Fibroblast of the aortic adventitia (primary cell): ENCODE measurements around the gene SPDYE2B. TPM values are rescaled to one million over a fixed set of nuclear protein-coding genes. Genes with fewer than 3 reads are reported as not detected.
"Not testable (repeated sequence)": the region's sequence is repeated elsewhere in the genome, so short reads cannot be mapped to it uniquely, and the experiment has no call there.

ENCODE experiments used
- DNase-seq: peaks from one replicate; pipeline ENCODE4 v3.0.0-alpha.2; 2010; ENCODE audit warnings: low read depth
- H3K4me3 ChIP-seq: 2 replicates; pipeline ENCODE4 v1.5.1; 2011; ENCODE audit warnings: low read depth, mild to moderate bottlenecking, control low read depth, low read length, moderate library complexity
- total RNA-seq: library from RNA; depleted of rRNA; stranded (reverse); fragments of >200 nt; gene quantifications from 2 replicates; pipeline ENCODE4 v1.2.3, GENCODE V29; 2012; ENCODE audit warnings: low replicate concordance

SPDYE2B gene
- total RNA-seq, 1 donor: not detected

GRCh38 chr7:102635354-102635753 is 14.8 kb upstream of the SPDYE2B start:
- not testable (repeated sequence) for DNase-seq, H3K4me3 ChIP-seq

GRCh38 chr7:102636956-102637355 is 13.2 kb upstream of the SPDYE2B start:
- DNase-seq, H3K4me3 ChIP-seq: not testable (repeated sequence)

GRCh38 chr7:102638848-102639247 is 11.3 kb upstream of the SPDYE2B start:
- H3K4me3 ChIP-seq, DNase-seq: not testable (repeated sequence)

GRCh38 chr7:102642691-102643090 is 7.4 kb upstream of the SPDYE2B start, which contains the start of gene UPK3BL1:
TSS of gene UPK3BL1 (minus strand) at chr7:102642791. CDS start at chr7:102642741, 50 bp downstream.
- not testable (repeated sequence) for DNase-seq

GRCh38 chr7:102643404-102643803 is 6.7 kb upstream of the SPDYE2B start:
- H3K4me3 ChIP-seq, DNase-seq: not testable (repeated sequence)

More at GRCh38 chr7:102642691-102643090, 7.4 kb upstream of the SPDYE2B start, which contains the start of gene UPK3BL1:
- H3K4me3 ChIP-seq: not testable (repeated sequence)

GRCh38 chr7:102647813-102648212 is 2.3 kb upstream of the SPDYE2B start:
- not testable (repeated sequence) for H3K4me3 ChIP-seq, DNase-seq

- H3K4me3 ChIP-seq, DNase-seq: not testable (repeated sequence)
Measured at GRCh38 chr7:102664765-102665164, 14.6 kb downstream of the SPDYE2B start.

GRCh38 chr7:102666850-102667249 is 16.7 kb downstream of the SPDYE2B start:
- H3K4me3 ChIP-seq, DNase-seq: not testable (repeated sequence)

GRCh38 chr7:102667523-102667922 is 17.4 kb downstream of the SPDYE2B start:
- not testable (repeated sequence) for H3K4me3 ChIP-seq, DNase-seq

- peak within 1 kb of the TSS; percentile 57 for H3K4me3 ChIP-seq
- DNase-seq: peak; percentile 71
Measured at GRCh38 chr7:102671166-102671955, 21.2 kb downstream of the SPDYE2B start, which contains the start of gene POLR2J2. TSS of gene POLR2J2 (minus strand) at chr7:102671663. CDS start at chr7:102671601, 62 bp downstream.

GRCh38 chr7:102671956-102672307 is 21.8 kb downstream of the SPDYE2B start:
- not testable (repeated sequence) for H3K4me3 ChIP-seq, DNase-seq

- not testable (repeated sequence) for DNase-seq, H3K4me3 ChIP-seq
Measured at GRCh38 chr7:102673447-102674067, 23.4 kb downstream of the SPDYE2B start.

GRCh38 chr7:102675545-102675944 is 25.4 kb downstream of the SPDYE2B start:
- DNase-seq, H3K4me3 ChIP-seq: not testable (repeated sequence)

GRCh38 chr7:102680780-102681179 is 30.7 kb downstream of the SPDYE2B start:
- DNase-seq: not testable (repeated sequence)

GRCh38 chr7:102682560-102682959 is 32.4 kb downstream of the SPDYE2B start:
- not testable (repeated sequence) for H3K4me3 ChIP-seq, DNase-seq

More at GRCh38 chr7:102680780-102681179, 30.7 kb downstream of the SPDYE2B start:
- not testable (repeated sequence) for H3K4me3 ChIP-seq

GRCh38 chr7:102688299-102689036 is 38.3 kb downstream of the SPDYE2B start:
- DNase-seq, H3K4me3 ChIP-seq: not testable (repeated sequence)

GRCh38 chr7:102689436-102690282 is 39.5 kb downstream of the SPDYE2B start:
- DNase-seq: not testable (repeated sequence)

GRCh38 chr7:102690602-102691001 is 40.5 kb downstream of the SPDYE2B start:
- DNase-seq, H3K4me3 ChIP-seq: not testable (repeated sequence)

More at GRCh38 chr7:102689436-102690282, 39.5 kb downstream of the SPDYE2B start:
- H3K4me3 ChIP-seq: not testable (repeated sequence)
